HepG2 (cell line): ENCODE data around the gene SERTAD1. TPM values are rescaled to one million over a fixed set of nuclear protein-coding genes. Genes with fewer than 3 reads are reported as not detected.

Experiments used
- ATAC-seq: fragments of 200-7000 bp; cut with Tn5 transposase; 3 replicates; pipeline ENCODE4 v1.9.1; 2020; ENCODE audit warnings: mild to moderate bottlenecking, moderate library complexity
- BruUV-seq: library from RNA; stranded (reverse); fragments of 400-500 nt; replicated peaks from 2 replicates; lab custom pipeline; 2021; lab: Mats Ljungman, UMichigan
- CTCF ChIA-PET: fragments of 300-600 bp; formaldehyde crosslinking; extraction: SDS; loops from one replicate; lab custom pipeline; 2021; ENCODE audit warnings: low total read pairs, inconsistent platforms, low intra/inter-chr PET ratio; lab: Yijun Ruan, JAX
- POLR2A ChIA-PET: fragments of 350-600 bp; sonication (Branson Sonifier 250); formaldehyde crosslinking; loops from one replicate; lab custom pipeline; 2020; ENCODE audit warnings: antibody characterized with exemption, inconsistent platforms; lab: Yijun Ruan, JAX
- DNase-seq: peaks from one replicate; pipeline ENCODE4 v3.0.0-alpha.2; 2015; ENCODE audit warnings: low spot score
- FAIRE-seq: peaks from 3 replicates; lab custom pipeline; 2011; peaks lifted over from hg19 to GRCh38; lab: Jason Lieb, UNC
- H2AFZ ChIP-seq: one replicate; pipeline ENCODE4 v1.6.1; 2011; ENCODE audit warnings: low read length, inconsistent platforms
- H3K27ac ChIP-seq: fragments of 300-600 bp; 3 replicates; pipeline ENCODE4 v1.8.0; 2011; ENCODE audit warnings: mixed run types, mild to moderate bottlenecking, mixed read lengths, low read length, inconsistent platforms; ENCODE audit not compliant: insufficient read depth; ENCODE audit errors: extremely low read length
- H3K27me3 ChIP-seq, 2 experiments: fragments of 200-600 bp in 1 of 2; 2 replicates in 1 of 2; 3 replicates in 1 of 2; pipeline versions ENCODE4 v1.6.0 to v1.8.0; 2011; ENCODE audit warnings: low read length in 2 of 2, mild to moderate bottlenecking in 2 of 2, moderate library complexity in 2 of 2, inconsistent platforms in 1 of 2; ENCODE audit not compliant: insufficient read depth in 2 of 2, control insufficient read depth in 1 of 2
- H3K36me3 ChIP-seq, 2 experiments: fragments of 200-600 bp in 1 of 2; replicated peaks in 1 of 2; 2 replicates in 1 of 2; 3 replicates in 1 of 2; pipeline versions ENCODE4 v1.5.1 to v1.8.0; 2011; ENCODE audit warnings: low read length in 2 of 2, inconsistent platforms in 1 of 2; ENCODE audit not compliant: insufficient read depth in 2 of 2, control insufficient read depth in 1 of 2
- H3K4me1 ChIP-seq: 2 replicates; pipeline ENCODE4 v1.5.1; 2012; ENCODE audit warnings: low read length, inconsistent platforms; ENCODE audit not compliant: insufficient read depth
- H3K4me2 ChIP-seq: 2 replicates; pipeline ENCODE4 v1.6.0; 2011; ENCODE audit warnings: low read depth, low read length, inconsistent platforms
- H3K4me3 ChIP-seq, 3 experiments: fragments of 200-600 bp in 1 of 3; sonication (generic), shearing (Covaris generic) in 1 of 3; replicated peaks in 1 of 3; 2 replicates each; pipeline ENCODE4 v1.5.1; 2011 to 2016; ENCODE audit warnings: low read length in 3 of 3, inconsistent platforms in 2 of 3, low read depth in 2 of 3, mild to moderate bottlenecking in 2 of 3, control low read depth in 1 of 3, mixed read lengths in 1 of 3; ENCODE audit not compliant: insufficient read depth in 1 of 3
- H3K79me2 ChIP-seq: one replicate; pipeline ENCODE4 v1.6.1; 2011; ENCODE audit warnings: low read length, inconsistent platforms; ENCODE audit not compliant: insufficient read depth
- H3K9ac ChIP-seq: 2 replicates; pipeline ENCODE4 v1.6.0; 2011; ENCODE audit warnings: mild to moderate bottlenecking, low read depth, low read length, inconsistent platforms; ENCODE audit not compliant: insufficient read depth
- H3K9me3 ChIP-seq: 2 replicates; pipeline ENCODE4 v1.5.1; 2012; ENCODE audit warnings: mild to moderate bottlenecking, low read length
- H4K20me1 ChIP-seq: 2 replicates; pipeline ENCODE4 v1.6.0; 2011; ENCODE audit warnings: inconsistent platforms, mild to moderate bottlenecking, low read length, moderate library complexity; ENCODE audit not compliant: insufficient read depth
- BHLHE40 ChIP-seq: IDR thresholded peaks from 2 replicates; pipeline ENCODE4 v1.6.1; 2011; ENCODE audit warnings: low read length, improper control_type of control experiment
- CENPT ChIP-seq: sonication (generic); formaldehyde crosslinking; IDR thresholded peaks from 2 replicates; pipeline ENCODE4 v1.8.0; 2022; ENCODE audit warnings: low read depth, mild to moderate bottlenecking, moderate library complexity, missing genetic modification reagents
- CHD4 ChIP-seq: fragments of 200-600 bp; sonication (generic); IDR thresholded peaks from 2 replicates; pipeline ENCODE4 v1.7.0; 2017; ENCODE audit warnings: mild to moderate bottlenecking, low read length, borderline replicate concordance
- GATAD2A ChIP-seq: IDR thresholded peaks from 2 replicates; pipeline ENCODE4 v1.6.1; 2016
- RCOR2 ChIP-seq: IDR thresholded peaks from 2 replicates; pipeline ENCODE4 v1.6.1; 2016; ENCODE audit warnings: missing biosample characterization, missing genetic modification reagents
- STAT5B ChIP-seq: sonication (generic); formaldehyde crosslinking; IDR thresholded peaks from 2 replicates; pipeline ENCODE4 v1.4.0; 2020; ENCODE audit warnings: missing genetic modification reagents
- UBTF ChIP-seq: sonication (generic); formaldehyde crosslinking; IDR thresholded peaks from 2 replicates; pipeline ENCODE4 v1.4.0; 2020; ENCODE audit warnings: mild to moderate bottlenecking, missing genetic modification reagents
- ZGPAT ChIP-seq: IDR thresholded peaks from 2 replicates; pipeline ENCODE4 v1.6.1; 2016; ENCODE audit warnings: mild to moderate bottlenecking
- ZIK1 ChIP-seq: sonication (generic); formaldehyde crosslinking; IDR thresholded peaks from 2 replicates; pipeline ENCODE4 v1.5.0; 2020; ENCODE audit warnings: mild to moderate bottlenecking, low read depth, missing genetic modification reagents, borderline replicate concordance
- ZNF337 ChIP-seq: sonication (generic); formaldehyde crosslinking; IDR thresholded peaks from 2 replicates; pipeline ENCODE4 v1.5.1; 2020; ENCODE audit warnings: missing genetic modification reagents, low read depth, mild to moderate bottlenecking, borderline replicate concordance
- ZNF616 ChIP-seq: sonication (generic); formaldehyde crosslinking; IDR thresholded peaks from 2 replicates; pipeline ENCODE4 v1.5.0; 2020; ENCODE audit warnings: low read depth, mild to moderate bottlenecking, missing genetic modification reagents
- ZNF75D ChIP-seq: sonication (generic); formaldehyde crosslinking; IDR thresholded peaks from 2 replicates; pipeline ENCODE4 v1.8.1; 2023; ENCODE audit warnings: missing genetic modification reagents, mild to moderate bottlenecking, borderline replicate concordance
- ZNF790 ChIP-seq: sonication (generic); formaldehyde crosslinking; IDR thresholded peaks from 2 replicates; pipeline ENCODE4 v1.8.0; 2022; ENCODE audit warnings: missing genetic modification reagents, mild to moderate bottlenecking, borderline replicate concordance
- ZNF83 ChIP-seq: sonication (generic); formaldehyde crosslinking; IDR thresholded peaks from 2 replicates; pipeline ENCODE4 v1.4.0; 2020; ENCODE audit warnings: missing genetic modification reagents, mild to moderate bottlenecking, borderline replicate concordance
- WGBS: methylation state at CpG from one replicate; pipeline ENCODE4 v1.1.6; 2017; ENCODE audit warnings: low lambda C conversion rate; 5-methylcytosine and 5-hydroxymethylcytosine counted together
- in situ Hi-C: cut with HindIII; loops from 2 replicates; pipeline ENCODE4 v1.10.0; 2017; ENCODE audit warnings: low pct_unique_long_range_greater_than_20kb; ENCODE audit not compliant: extremely low pct_ligation_motif_present
- intact Hi-C: fragments of 100-400 bp; cut with micrococcal nuclease; formaldehyde crosslinking; loops from one replicate; pipeline ENCODE4 v1.10.0; 2022; ENCODE audit not compliant: unreplicated experiment
- polyA plus RNA-seq, 8 experiments: library from polyadenylated mRNA; depleted of rRNA in 3 of 8; stranded (reverse) in 7 of 8; unstranded in 1 of 8; fragments of >200 nt; fragmentation: Illumina TruSeq in 4 of 8; extraction: Trizol in 4 of 8; gene quantifications; 2 replicates each; pipeline versions ENCODE4 v1.2.1 to v1.2.3, GENCODE V29; 2011 to 2016; ENCODE audit warnings: low read depth in 4 of 8, missing spikeins in 1 of 8, mixed read lengths in 1 of 8; ENCODE audit not compliant: insufficient read depth in 1 of 8
- total RNA-seq, 5 experiments: library from RNA; depleted of rRNA; stranded (reverse); fragments of >200 nt; fragmentation: Illumina TruSeq; extraction: Trizol; gene quantifications; 2 replicates each; pipeline ENCODE4 v1.2.3, GENCODE V29; 2016; ENCODE audit warnings: low read depth in 1 of 5
- TF ChIP-seq, protein P1 (sequence below): sonication (generic); formaldehyde crosslinking; IDR thresholded peaks from 2 replicates; pipeline ENCODE4 v1.4.0; 2020; ENCODE audit warnings: missing genetic modification reagents

SERTAD1 gene
- total and polyA plus RNA-seq, 2 of the 13 experiments (the other 11 are each of a cell fraction or from before 2014, with no cell fraction given), result 4.3 to 4.5 TPM

- H3K27ac ChIP-seq, result peak overlapping the region; percentile 61
- FAIRE-seq, result peak; percentile 55
- in situ Hi-C loops (no loop called here), intact Hi-C loops (loop anchor here (10.0 kb wide), 1 partner anchor 63 kb away; no protein-coding TSS in a partner anchor)
- H3K4me1 ChIP-seq, result peaks cover 50% of the 10 kb centered on the region
- ATAC-seq, result peak; percentile 14
- ChIA-PET CTCF (no interaction called here), POLR2A (interaction anchor here (0.7 to 5.5 kb wide), 5 partner anchors 9 to 802 kb away, joined by 3 to 46 read pairs (median 4); partner anchors contain the start of genes SERTAD1 and SERTAD3)
- WGBS, result 27% methylated on average over 7 of the region's 7 CpGs
- peak; percentile 59 for DNase-seq
- BruUV-seq, result no TSS peak
- 0 out of 5 replicates have a peak, but pooled peaks cover 0 to 2% of the 10 kb centered on the region in 2 experiments for H3K36me3 ChIP-seq
- H3K27me3 ChIP-seq, result peaks cover 0 to 8% of the 10 kb centered on the region in 2 experiments; a peak in 3 of 5 replicates
- H2AFZ ChIP-seq, result no peak overlapping the region
- no peak overlapping the region; the same call in 1 of the 2 replicates for H3K9ac ChIP-seq
- no peaks in the 10 kb centered on the region for H3K9me3 ChIP-seq
- H4K20me1 ChIP-seq, result no peaks in the 10 kb centered on the region
- no peaks in the 10 kb centered on the region for H3K79me2 ChIP-seq
- H3K4me3 ChIP-seq, result no peak overlapping the region
- H3K4me2 ChIP-seq, result peak overlapping the region; percentile 54
- TF ChIP-seq ZNF616 (CRISPR knock-in tag), result no peak
- TF ChIP-seq, protein P1, sequence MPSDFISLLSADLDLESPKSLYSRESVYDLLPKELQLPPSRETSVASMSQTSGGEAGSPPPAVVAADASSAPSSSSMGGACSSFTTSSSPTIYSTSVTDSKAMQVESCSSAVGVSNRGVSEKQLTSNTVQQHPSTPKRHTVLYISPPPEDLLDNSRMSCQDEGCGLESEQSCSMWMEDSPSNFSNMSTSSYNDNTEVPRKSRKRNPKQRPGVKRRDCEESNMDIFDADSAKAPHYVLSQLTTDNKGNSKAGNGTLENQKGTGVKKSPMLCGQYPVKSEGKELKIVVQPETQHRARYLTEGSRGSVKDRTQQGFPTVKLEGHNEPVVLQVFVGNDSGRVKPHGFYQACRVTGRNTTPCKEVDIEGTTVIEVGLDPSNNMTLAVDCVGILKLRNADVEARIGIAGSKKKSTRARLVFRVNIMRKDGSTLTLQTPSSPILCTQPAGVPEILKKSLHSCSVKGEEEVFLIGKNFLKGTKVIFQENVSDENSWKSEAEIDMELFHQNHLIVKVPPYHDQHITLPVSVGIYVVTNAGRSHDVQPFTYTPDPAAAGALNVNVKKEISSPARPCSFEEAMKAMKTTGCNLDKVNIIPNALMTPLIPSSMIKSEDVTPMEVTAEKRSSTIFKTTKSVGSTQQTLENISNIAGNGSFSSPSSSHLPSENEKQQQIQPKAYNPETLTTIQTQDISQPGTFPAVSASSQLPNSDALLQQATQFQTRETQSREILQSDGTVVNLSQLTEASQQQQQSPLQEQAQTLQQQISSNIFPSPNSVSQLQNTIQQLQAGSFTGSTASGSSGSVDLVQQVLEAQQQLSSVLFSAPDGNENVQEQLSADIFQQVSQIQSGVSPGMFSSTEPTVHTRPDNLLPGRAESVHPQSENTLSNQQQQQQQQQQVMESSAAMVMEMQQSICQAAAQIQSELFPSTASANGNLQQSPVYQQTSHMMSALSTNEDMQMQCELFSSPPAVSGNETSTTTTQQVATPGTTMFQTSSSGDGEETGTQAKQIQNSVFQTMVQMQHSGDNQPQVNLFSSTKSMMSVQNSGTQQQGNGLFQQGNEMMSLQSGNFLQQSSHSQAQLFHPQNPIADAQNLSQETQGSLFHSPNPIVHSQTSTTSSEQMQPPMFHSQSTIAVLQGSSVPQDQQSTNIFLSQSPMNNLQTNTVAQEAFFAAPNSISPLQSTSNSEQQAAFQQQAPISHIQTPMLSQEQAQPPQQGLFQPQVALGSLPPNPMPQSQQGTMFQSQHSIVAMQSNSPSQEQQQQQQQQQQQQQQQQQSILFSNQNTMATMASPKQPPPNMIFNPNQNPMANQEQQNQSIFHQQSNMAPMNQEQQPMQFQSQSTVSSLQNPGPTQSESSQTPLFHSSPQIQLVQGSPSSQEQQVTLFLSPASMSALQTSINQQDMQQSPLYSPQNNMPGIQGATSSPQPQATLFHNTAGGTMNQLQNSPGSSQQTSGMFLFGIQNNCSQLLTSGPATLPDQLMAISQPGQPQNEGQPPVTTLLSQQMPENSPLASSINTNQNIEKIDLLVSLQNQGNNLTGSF (CRISPR knock-in tag), result no peak
- TF ChIP-seq CENPT, result no peak
- no peak for TF ChIP-seq ZNF75D (CRISPR knock-in tag)
- TF ChIP-seq ZNF790 (CRISPR knock-in tag), result no peak
- 0 out of 2 replicates have a peak, but pooled peaks have one; percentile 26 for TF ChIP-seq ZGPAT (CRISPR knock-in tag)
- TF ChIP-seq CHD4, result no peak
- TF ChIP-seq BHLHE40, result peak; percentile 53; the same call in 1 of the 2 replicates
- TF ChIP-seq RCOR2 (CRISPR knock-in tag), result peak; percentile 70; the same call in 1 of the 2 replicates
- TF ChIP-seq UBTF (CRISPR knock-in tag), result peak; percentile 47; the same call in 1 of the 2 replicates
- peak; percentile 47; the same call in 1 of the 2 replicates for TF ChIP-seq GATAD2A (CRISPR knock-in tag)
- no peak for TF ChIP-seq ZIK1
- no peak for TF ChIP-seq ZNF337
- TF ChIP-seq ZNF83 (CRISPR knock-in tag), result no peak
- no peak for TF ChIP-seq STAT5B (CRISPR knock-in tag)
Observed at GRCh38 chr19:40461669-40462221, 36.0 kb upstream of the SERTAD1 start.
